Skeletal muscle tissue (tissue), 4 donors: ENCODE results near the gene ANLN. TPM values are rescaled to one million over a fixed set of nuclear protein-coding genes. Genes with fewer than 3 reads are reported as not detected.
"Not testable (repeated sequence)": the region's sequence is repeated elsewhere in the genome, so short reads cannot be mapped to it uniquely, and the experiment has no call there.

Source experiments
- H3K27ac ChIP-seq: one replicate; pipeline ENCODE4 v1.7.0; 2013; ENCODE audit warnings: mild to moderate bottlenecking, low read depth, low read length, inconsistent platforms
- H3K27me3 ChIP-seq, 3 donors: one replicate each; pipeline ENCODE4 v1.7.0; 2013; ENCODE audit warnings: low read length in 3 of 3; ENCODE audit not compliant: control insufficient read depth in 3 of 3, insufficient read depth in 3 of 3
- H3K36me3 ChIP-seq, 3 donors: one replicate each; pipeline ENCODE4 v1.7.0; 2013; ENCODE audit warnings: low read length in 3 of 3; ENCODE audit not compliant: control insufficient read depth in 3 of 3, insufficient read depth in 3 of 3
- H3K4me1 ChIP-seq, 3 donors: one replicate each; pipeline ENCODE4 v1.7.0; 2013; ENCODE audit warnings: low read length in 3 of 3, mild to moderate bottlenecking in 3 of 3; ENCODE audit not compliant: control insufficient read depth in 3 of 3, insufficient read depth in 3 of 3
- H3K4me3 ChIP-seq, 3 donors: one replicate each; pipeline ENCODE4 v1.7.0; 2013; ENCODE audit warnings: low read length in 3 of 3
- H3K9ac ChIP-seq, 3 donors: one replicate each; pipeline ENCODE4 v1.7.0; 2013; ENCODE audit warnings: low read length in 3 of 3, mild to moderate bottlenecking in 3 of 3, moderate library complexity in 2 of 3, low read depth in 1 of 3
- H3K9me3 ChIP-seq, 3 donors: one replicate each; pipeline ENCODE4 v1.7.0; 2013; ENCODE audit warnings: low read length in 3 of 3; ENCODE audit not compliant: control insufficient read depth in 3 of 3
- total RNA-seq: library from RNA; depleted of rRNA; stranded (reverse); fragments of >200 nt; gene quantifications from one replicate; pipeline ENCODE4 v1.2.3, GENCODE V29; 2014
- donor health status: Osteomylitis.

ANLN gene
- total RNA-seq, 1 donor from 2014 or later = 9.9 TPM

DNA sequence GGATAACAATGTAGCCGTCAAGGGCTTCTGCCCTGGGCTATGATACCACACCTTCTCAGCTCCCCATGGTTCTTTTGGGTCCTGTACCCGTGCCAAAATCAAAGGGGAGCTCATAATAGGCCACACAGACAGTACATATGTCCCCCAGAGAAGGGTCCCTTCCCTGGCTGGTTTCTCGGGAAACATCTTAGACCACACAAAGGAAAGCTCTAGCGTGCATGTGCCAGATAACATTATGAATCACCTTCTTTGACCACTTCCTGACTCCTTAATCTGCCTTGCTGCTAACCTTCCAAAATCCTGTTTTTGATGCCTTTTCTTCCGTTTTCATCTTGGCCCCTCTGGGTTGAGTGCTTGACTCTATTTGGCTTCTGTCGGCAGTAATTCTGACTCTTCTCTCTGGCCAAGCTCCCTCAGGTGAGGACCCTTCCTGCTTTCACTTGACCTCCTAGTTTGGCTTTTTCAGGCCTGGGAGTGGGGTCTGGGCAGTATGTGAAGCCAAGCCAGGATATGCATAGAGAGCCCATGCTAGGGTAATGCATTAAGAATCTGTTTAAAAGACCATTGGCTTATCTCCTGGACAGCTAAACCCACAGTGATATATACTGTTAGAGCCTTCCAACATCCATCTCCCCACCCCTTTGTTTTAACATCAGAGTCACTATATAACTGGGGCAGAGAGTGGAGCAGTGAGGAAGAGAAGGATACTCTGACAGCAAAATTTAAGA is 84.8 kb downstream of the ANLN start:
- no peaks in the 10 kb centered on the region for H3K4me1 ChIP-seq
- H3K27ac ChIP-seq = no peak overlapping the region
- H3K27me3 ChIP-seq = no peaks in the 10 kb centered on the region
- no peaks in the 10 kb centered on the region for H3K9me3 ChIP-seq
- no peak overlapping the region for H3K4me3 ChIP-seq
- no peak overlapping the region for H3K9ac ChIP-seq
- no peaks in the 10 kb centered on the region for H3K36me3 ChIP-seq

DNA sequence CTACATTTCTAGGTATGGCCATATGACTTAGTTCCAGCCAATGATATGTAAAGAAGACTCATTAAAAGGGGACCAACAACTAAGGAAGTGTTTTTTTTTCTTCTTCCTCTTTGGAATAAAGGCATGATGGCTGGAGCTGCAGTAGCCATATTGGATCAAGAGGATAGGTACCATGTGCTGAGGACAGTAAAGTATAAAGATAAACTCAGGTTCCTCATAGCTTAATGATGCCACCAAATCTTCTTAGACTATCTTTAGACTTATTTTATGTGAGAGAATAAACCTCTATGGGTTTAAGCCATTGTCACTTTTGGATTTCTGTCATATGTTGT is 85.3 kb downstream of the ANLN start:
- Histone ChIP-seq H3K4me1 (no peaks in the 10 kb centered on the region), H3K9me3 (no peaks in the 10 kb centered on the region), H3K9ac (no peak overlapping the region), H3K27ac (no peak overlapping the region), H3K36me3 (no peaks in the 10 kb centered on the region), H3K27me3 (no peaks in the 10 kb centered on the region), H3K4me3 (no peak overlapping the region)

DNA sequence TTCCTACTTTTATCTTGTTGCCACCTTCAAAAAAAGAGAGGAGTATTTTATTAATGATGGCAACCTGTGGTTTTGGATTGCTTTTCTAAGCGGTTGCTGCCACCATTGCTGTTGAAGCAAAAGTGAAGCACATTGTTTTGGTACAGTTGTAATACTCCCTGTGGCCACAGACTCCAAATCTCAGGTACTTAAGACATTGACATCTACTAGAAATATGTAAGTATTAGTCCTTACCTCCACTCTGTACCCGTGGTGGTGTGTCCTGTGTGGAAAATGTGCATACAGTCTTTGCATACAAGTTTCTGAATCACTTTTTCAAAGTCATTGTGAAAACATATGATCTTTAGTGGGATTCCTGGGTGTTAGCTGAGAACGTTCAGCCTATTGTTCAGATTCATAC is 85.7 kb downstream of the ANLN start:
- Histone ChIP-seq H3K4me1 (no peaks in the 10 kb centered on the region), H3K27ac (no peak overlapping the region), H3K9me3 (no peaks in the 10 kb centered on the region), H3K36me3 (no peaks in the 10 kb centered on the region), H3K9ac (no peak overlapping the region), H3K4me3 (no peak overlapping the region), H3K27me3 (no peaks in the 10 kb centered on the region)

DNA sequence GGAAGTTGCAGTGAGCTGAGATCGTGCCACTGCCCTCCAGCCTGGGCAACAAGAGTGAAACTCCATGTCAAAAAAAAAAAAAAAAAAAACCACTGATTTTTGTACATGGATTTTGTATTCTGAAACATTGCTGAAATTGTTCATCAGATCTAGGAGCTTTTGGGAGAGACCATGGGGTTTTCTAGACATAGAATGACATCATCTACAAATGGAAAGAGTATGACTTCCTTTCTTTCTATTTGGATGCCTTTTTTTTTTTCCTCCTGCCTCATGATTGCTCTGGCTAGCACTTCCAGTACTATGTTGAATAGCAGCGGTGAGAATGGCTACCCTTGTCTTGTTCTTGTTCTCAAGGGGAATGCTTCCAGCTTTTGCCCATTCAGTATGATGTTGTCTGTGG is 89.1 kb downstream of the ANLN start:
- Histone ChIP-seq H3K27ac (no peak overlapping the region), H3K9ac (no peak overlapping the region), H3K4me3 (no peak overlapping the region), H3K36me3 (no peaks in the 10 kb centered on the region), H3K9me3 (no peaks in the 10 kb centered on the region), H3K4me1 (no peaks in the 10 kb centered on the region), H3K27me3 (peaks cover 3 to 10% (median 3%) of the 10 kb centered on the region in 3 donors)

DNA sequence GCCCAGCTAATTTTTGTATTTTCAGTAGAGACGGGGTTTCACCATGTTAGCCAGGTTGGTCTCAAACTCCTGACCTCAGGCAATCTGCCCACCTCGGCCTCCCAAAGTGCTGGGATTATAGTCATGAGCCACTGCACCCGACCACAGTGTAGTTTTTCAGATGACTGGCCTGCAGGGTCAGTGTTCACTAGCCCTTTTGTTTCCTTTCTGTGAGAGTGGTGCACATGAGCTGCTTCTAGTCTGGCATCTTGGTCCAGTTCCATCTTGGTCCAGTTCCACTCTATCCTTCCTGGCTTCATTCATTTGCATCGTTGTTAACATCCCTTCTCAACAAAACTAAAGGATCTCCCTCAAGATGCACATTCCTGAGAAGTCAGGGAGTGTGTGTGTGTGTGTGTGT is 94.2 kb downstream of the ANLN start:
- not testable (repeated sequence) for H3K9me3 ChIP-seq, H3K27ac ChIP-seq, H3K27me3 ChIP-seq, H3K9ac ChIP-seq, H3K36me3 ChIP-seq, H3K4me1 ChIP-seq, H3K4me3 ChIP-seq

DNA sequence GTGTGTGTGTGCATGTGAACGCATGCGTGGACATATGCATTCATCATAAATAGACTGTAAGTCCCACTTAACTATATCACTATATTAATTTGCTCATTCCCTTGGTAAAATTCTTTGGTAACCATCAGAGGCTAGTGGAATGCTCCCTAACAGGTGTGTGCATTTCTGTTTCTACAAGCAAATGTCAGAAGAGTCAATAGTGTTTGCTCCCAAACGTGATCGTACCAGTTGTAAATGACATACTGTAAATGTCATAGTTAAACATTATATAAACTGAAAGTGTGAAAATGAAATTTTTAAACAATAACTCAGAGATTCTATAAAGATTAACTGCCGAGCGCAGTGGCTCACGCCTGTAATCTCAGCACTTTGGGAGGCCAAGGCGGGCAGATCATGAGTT is 94.6 kb downstream of the ANLN start:
- no peaks in the 10 kb centered on the region for H3K9me3 ChIP-seq
- peaks cover 3 to 10% (median 3%) of the 10 kb centered on the region in 3 donors for H3K27me3 ChIP-seq
- no peak overlapping the region for H3K4me3 ChIP-seq
- no peak overlapping the region for H3K9ac ChIP-seq
- no peak overlapping the region for H3K27ac ChIP-seq
- H3K4me1 ChIP-seq = no peaks in the 10 kb centered on the region
- no peaks in the 10 kb centered on the region for H3K36me3 ChIP-seq

DNA sequence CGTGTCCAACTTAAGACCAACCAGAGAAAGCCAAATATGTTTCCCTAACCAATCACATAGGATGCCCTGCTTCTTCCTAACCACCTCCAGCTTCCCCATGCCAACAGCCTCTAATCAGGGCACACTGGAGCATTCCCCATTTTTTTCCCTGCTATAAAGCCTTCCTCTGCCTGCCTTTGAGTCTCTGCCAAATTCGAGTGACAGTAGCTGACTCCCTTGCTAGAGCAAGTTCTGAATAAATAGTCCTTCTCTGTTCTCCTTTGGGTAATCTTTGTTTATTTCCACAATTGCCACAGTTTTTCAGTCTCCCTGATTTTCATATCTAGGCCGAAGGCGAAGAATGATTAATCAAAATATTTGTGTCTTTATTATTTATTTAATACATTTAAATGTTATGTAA is 96.7 kb downstream of the ANLN start:
- Histone ChIP-seq H3K9me3 (no peaks in the 10 kb centered on the region), H3K4me1 (no peaks in the 10 kb centered on the region), H3K4me3 (no peak overlapping the region), H3K27me3 (peaks cover 3 to 10% (median 3%) of the 10 kb centered on the region in 3 donors), H3K36me3 (no peaks in the 10 kb centered on the region), H3K9ac (no peak overlapping the region), H3K27ac (no peak overlapping the region)

DNA sequence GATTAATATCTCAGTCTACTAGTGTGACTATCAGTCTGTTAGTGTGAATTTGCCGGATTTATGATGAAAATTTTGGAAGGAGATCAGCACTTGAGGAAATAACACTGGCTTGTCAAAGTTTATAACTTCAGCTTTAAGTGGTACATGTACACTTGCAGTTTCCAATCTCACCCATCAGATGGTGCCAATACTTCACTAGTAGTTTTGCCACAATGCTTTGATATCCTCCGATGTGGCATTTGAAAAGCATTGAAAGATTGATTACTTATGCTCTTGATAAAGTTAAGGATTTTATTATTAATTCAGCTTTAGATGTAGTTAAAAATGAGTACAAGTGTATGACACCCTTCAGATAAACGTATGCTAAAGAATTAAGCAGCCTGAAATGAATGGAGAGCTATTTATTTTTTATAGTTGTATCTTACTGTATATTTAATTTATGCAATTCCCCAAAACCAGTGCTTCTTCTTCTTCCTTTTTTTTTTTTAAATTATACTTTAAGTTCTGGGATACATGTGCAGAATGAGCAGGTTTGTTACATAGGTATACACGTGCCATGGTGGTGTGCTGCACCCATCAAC is 98.2 kb downstream of the ANLN start:
- Histone ChIP-seq H3K27me3 (peaks cover under 1 to 6% (median 3%) of the 10 kb centered on the region in 3 donors), H3K36me3 (no peaks in the 10 kb centered on the region), H3K27ac (no peak overlapping the region), H3K4me1 (no peaks in the 10 kb centered on the region), H3K9ac (no peak overlapping the region), H3K4me3 (no peak overlapping the region), H3K9me3 (no peaks in the 10 kb centered on the region)

DNA sequence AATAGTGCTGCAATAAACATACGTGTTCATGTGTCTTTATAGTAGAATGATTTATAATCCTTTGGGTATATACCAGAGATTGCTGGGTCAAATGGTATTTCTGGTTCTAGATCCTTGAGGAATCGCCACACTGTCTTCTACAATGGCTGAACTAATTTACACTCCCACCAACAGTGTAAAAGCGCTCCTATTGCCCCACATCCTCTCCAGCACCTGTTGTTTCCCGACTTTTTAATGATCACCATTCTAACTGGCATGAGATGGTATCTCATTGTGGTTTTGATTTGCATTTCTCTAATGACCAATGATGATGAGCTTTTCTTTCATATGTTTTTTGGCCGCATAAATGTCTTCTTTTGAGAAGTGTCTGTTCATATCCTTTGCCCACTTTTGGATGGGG is 99.0 kb downstream of the ANLN start:
- not testable (repeated sequence) for H3K36me3 ChIP-seq, H3K9me3 ChIP-seq, H3K4me1 ChIP-seq, H3K27ac ChIP-seq, H3K4me3 ChIP-seq, H3K27me3 ChIP-seq, H3K9ac ChIP-seq

DNA sequence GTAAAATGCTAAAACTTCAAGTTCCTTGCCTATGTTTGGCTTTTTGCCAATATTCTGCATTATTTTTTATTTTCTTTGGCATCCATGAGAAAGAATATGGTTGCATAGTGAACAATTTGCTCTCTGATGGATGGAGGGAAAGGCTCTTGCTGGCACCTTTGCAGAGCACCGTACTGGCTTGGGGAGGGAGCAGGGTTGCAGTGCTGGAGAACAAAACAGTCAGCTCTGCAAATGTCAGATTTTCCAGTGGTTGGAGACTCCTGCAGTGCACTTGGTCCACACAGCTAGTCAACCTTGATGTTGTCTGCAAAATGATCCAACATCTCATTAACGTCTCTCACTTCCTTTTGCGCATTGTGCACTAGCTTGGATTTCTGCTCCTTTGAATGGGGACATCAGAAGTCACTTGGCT is 100.8 kb downstream of the ANLN start:
- H3K27ac ChIP-seq = no peak overlapping the region
- no peak overlapping the region for H3K9ac ChIP-seq
- H3K36me3 ChIP-seq = no peaks in the 10 kb centered on the region
- no peaks in the 10 kb centered on the region for H3K4me1 ChIP-seq
- no peaks in the 10 kb centered on the region for H3K27me3 ChIP-seq
- no peaks in the 10 kb centered on the region for H3K9me3 ChIP-seq
- no peak overlapping the region for H3K4me3 ChIP-seq
